Activated CD4-positive, alpha-beta T cell treated with anti-CD3 and anti-CD28 coated beads, Interleukin-2, amount 50 U/mL, for 48 hours (primary cell): ENCODE results near the gene KDM5A.
"Not testable (repeated sequence)": the region's sequence is repeated elsewhere in the genome, so short reads cannot be mapped to it uniquely, and the experiment has no call there.

ENCODE experiments used
- DNase-seq, 2 experiments: peaks; one replicate each; pipeline ENCODE4 v3.0.0-alpha.2; 2020

Gene KDM5A

DNA sequence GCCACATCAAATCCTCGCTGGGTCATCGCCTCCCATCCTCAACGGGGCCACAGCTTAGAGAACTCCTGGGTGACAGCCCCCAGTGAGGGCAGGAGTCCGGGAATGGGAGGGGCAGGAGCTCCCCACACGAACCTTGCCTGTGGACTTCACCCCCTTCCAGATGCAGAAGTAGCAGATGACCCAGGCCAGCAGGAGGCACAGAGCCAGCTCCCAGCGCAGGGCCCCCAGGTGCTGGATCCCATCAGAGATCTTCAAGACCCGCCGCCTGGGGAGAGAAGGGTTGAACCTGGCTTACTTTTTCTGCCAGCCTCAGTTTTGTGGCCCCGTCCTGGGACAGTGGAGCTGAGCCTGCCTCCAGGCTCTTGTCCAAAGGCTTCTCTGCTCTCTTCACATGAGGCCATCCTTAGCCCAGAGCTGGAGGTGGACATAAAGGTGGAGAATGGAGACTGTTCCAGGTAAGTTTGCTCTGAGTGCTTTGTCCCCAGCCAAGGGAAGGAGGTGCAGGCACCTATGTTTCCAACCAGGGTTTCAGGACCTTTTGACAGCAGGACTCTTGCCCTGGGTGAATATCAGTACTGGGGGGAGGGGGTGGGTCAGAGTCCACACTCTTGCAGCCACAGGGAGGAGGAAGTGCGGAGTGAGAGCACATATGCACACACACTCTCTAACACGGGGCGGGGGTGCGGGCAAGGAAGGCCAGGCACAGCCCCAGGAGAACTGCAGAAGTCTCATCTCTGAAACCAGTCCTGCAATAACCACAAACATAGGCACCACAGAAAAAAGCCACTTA, 151.9 kb downstream of the KDM5A start:
- DNase-seq: no peak

DNA sequence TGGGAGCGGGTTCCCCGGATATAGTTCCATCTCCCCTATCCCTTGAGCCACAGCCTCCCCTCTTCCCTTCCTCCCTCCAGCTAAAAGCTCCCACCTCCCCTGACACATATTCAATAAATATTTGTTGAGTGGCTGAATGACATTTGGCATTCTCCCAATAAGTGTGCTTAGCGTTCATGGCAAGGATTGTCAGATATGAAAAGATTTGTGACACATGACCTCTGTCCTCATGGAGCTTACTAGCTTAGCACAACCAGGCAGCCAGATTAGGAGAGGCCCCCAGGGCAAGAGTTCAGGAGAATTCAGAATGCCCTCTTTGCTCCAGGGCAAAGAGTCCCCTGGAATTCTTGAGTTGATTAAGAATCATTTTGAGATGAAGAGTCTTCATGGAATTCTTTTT, 152.7 kb downstream of the KDM5A start:
- DNase-seq: no peak

DNA sequence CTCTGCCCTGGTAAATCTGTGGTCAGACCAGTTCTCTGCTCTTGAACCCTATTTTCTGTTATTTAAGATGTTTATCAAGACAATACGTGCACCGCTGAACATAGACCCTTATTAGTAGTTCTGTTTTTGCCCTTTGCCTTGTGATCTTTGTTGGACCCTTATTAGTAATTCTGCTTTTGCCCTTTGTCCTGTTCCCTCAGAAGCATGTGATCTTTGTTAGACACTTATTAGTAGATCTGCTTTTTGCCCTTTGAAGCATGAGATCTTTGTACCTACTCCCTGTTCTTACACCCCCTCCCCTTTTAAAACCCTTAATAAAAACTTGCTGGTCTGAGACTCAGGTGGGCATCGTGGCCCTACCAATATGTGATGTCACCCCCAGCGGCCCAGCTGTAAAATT, 153.2 kb downstream of the KDM5A start:
- DNase-seq: not testable (repeated sequence)

DNA sequence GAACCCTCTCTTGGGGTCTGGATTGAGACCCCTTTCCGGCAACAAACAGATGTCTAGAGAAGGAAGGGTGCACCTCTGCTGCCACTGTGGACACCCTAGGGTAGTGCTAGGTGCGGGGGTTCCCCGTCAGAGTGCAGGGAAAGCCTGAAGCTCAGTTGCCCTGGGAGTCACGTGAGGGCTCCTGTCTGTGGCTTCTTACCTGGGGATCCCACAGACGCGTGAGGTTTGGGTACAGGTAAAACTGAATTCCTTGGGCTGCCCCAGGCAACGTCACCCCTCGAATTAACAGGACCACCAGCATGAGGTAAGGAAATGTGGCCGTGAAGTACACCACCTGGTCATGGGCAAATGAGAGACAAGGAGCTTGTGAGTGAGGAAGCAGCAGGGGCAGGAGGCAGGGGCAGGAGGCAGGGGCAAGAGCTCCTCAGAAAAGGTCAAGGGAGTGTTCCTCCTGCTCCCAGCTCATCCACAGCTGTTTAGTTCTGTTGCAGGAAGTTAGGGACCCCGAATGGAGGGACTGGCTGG, 154.2 kb downstream of the KDM5A start:
- DNase-seq: no peak

DNA sequence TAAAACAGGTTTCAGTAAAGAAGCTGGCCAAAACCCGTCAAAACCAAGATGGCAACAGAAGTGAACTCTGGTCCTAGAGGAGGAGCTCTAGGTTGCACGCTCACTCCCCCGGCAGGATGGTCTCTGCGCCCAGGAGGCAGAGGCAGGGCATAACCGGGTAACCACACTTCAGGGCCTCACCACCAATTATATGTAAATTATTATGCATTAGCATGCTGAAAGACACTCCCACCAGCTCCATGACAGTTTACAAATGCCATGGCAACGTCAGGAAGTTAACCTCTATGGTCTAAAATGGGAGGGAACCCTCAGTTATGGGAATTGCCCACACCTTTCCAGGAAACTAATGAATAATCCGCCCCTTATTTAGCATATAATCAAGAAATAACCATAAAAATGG, 155.1 kb downstream of the KDM5A start:
- no peak for DNase-seq

DNA sequence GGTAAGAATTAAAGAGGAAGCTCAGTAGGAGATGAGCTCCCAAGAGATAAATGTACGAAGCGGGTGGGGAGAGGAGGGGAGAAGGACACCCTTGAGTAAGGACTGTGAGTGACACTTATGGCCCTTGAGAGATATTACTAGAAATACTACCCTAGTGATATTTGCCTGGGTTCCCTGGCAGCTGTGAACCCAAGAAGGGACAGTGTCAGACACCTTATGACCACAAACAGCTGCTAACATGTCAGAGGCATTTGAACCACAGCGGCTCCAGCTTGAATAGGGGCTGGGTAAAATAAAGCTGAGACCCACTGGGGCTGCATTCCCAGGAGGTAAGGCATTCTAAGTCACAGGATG, 155.5 kb downstream of the KDM5A start:
- DNase-seq: no peak

DNA sequence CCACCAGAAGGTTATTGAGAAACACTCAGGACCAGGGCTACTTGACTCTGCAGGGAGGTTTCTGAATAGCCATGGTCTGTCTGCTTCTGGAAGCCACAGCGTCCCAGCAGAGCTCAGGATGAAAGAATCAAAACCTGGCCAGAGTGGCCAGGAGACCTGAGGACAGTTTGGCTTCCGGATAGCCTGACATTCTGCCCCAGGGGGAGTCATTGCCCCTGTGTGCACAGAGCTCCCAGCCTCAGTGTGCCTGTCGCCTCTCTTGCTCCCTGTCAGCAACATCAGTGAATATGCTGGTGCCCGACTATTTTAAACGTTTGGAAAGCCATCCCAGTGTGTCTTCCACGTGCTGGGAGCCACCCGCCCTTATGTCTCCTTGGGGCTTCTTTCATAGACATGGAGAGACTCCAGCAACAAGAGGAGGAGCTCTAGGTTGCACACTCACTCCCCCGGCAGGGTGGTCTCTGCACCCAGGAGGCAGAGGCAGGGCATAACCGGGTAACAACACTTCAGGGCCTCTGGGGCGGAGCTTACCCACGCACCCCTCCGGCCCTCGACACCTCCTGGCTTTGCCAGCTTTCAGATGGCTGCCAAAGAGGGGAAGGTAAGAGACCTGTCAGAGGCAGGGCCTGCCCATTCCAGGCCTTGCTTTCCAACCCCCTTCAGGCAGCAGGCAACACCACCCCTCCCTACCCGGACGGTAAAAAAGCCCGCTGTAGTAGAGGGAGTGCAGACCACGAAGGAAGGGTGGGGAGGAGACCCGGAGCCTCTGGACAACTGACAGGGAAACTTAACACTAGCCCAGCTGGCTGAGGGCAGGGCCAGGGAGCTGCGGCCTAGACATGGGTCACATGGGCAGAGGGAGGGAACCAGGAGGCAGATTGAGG, 156.1 kb downstream of the KDM5A start:
- no peak for DNase-seq

DNA sequence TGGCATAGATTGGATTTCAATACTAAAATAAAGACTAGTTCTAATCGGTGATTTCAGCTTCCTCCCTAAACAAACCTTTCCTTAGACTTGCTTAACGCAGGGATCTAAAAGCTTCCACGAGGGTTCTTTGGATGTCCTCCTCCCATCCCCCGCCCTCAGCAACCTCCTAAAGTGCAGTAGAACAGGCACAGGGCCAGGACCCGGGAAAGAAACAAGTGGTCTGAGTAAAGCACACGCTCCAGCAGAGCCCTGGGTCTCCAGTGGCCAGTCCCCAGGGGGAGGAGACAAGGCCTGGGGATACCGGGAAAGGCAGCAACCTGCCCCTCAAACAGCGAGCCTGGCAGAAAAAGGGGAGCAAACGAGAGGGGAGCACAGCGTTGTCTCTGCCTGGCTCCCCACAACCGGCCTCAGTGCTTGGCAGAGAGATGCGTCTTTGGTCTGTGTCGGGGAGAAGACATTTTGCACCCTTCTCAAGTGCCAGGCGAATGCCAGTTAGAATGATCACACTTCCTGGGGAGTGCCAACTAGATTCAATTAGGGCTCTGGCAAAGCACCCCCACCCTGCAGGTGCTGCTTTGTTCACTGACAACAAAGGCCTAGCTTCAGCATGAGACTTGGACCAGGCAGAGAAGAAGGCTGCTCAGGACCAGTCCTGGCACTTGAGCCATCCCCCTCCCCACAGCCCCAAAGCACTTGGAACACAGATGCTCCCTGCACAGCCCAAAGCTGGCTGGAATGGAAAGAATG, 158.0 kb downstream of the KDM5A start:
- no peak for DNase-seq
